ENCODE measurements around the gene RALGAPB. TPM values are rescaled to one million over a fixed set of nuclear protein-coding genes. Genes with fewer than 3 reads are reported as not detected.
A peak's percentile ranks its signal among the peaks of the same experiment; 100 is the strongest.
"Not testable (repeated sequence)": the region's sequence is repeated elsewhere in the genome, so short reads cannot be mapped to it uniquely, and the experiment has no call there.

Gene RALGAPB
- total RNA-seq (2014; rRNA removed; shearing (Covaris generic)) = 30.5 and 35.9 TPM in 2 replicates

- peak; percentile 100 for DNase-seq (ENCODE audit: low read depth)
Observed at GRCh38 chr20:38472513-38473366, at the start of gene RALGAPB. RALGAPB (plus strand) TSS chr20:38472843; CDS start chr20:38488433, 15,590 bp downstream.

- no peak for DNase-seq (ENCODE audit: low read depth)
Observed at GRCh38 chr20:38423541-38423940, 49.1 kb upstream of the RALGAPB start.

GRCh38 chr20:38424401-38424800 is 48.2 kb upstream of the RALGAPB start:
- DNase-seq (ENCODE audit: low read depth) = no peak

GRCh38 chr20:38426006-38426897 is 46.4 kb upstream of the RALGAPB start:
- DNase-seq (ENCODE audit: low read depth) = peak; percentile 99

DNA sequence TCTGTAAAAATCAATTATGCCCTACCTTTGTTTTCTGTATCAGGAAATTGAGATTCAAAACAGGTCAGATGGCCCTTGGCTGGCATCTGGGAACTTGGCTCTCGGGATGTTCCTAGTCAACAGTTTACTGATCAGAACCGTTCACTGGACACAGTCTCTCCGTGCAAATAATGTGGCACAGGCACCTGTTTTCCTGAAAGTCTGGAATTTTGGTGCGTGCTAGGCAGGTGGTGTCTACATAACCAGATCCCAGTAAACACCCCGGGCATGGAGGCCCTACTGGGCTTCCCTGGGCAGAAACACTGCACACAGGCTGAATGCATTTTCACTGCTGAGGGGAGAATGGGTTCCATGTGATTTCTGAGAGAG is 45.0 kb upstream of the RALGAPB start:
- DNase-seq (ENCODE audit: low read depth) = no peak

GRCh38 chr20:38428800-38429199 is 43.8 kb upstream of the RALGAPB start:
- DNase-seq (ENCODE audit: low read depth) = no peak

GRCh38 chr20:38429301-38429700 is 43.3 kb upstream of the RALGAPB start:
- DNase-seq (ENCODE audit: low read depth) = no peak

- peak; percentile 62 for DNase-seq (ENCODE audit: low read depth)
Observed at GRCh38 chr20:38430679-38431325, 41.8 kb upstream of the RALGAPB start.

- DNase-seq (ENCODE audit: low read depth) = no peak
Observed at GRCh38 chr20:38432292-38432691, 40.4 kb upstream of the RALGAPB start.

DNA sequence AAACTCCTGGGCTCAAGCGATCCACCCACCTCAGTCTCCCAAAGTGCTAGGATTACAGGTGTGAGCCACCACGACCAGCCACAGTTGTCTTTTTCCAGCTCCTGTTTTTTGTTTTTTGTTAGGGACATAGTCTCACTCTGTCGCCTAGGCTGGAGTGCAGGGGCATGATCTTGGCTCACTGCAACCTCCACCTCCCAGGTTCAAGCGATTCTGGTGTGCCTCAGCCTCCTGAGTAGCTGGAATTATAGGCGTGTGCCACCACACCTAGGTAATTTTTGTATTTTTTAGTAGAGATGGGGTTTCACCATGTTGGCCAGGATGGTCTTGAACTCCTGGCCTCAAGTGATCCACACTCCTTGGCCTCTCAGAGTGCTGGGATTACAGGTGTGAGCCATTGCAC is 39.8 kb upstream of the RALGAPB start:
- not testable (repeated sequence) for DNase-seq (ENCODE audit: low read depth)

GRCh38 chr20:38433304-38433972 is 39.2 kb upstream of the RALGAPB start:
- DNase-seq (ENCODE audit: low read depth) = no peak

DNA sequence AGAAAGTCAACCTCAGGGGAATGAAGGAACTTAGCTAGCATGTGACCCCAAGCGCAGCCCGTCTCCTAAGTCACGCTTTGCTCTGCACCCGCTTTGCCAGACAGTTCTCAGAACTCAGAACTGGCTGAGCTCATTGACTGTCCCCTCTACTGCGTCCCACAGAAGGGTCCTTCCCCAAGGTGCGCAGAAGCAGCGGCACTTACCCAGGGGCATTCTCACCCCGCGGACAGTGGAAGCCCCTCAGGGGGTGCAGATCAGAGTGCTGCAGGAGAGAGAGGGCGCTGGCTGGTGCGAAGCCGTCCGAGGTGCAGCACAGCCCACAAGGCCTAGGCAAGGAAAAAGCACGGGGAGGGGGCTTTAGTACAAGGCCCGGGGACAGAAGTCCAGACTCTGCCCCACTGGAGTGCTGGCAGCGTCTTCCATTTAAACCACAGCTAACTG is 38.3 kb upstream of the RALGAPB start:
- DNase-seq (ENCODE audit: low read depth) = no peak

DNA sequence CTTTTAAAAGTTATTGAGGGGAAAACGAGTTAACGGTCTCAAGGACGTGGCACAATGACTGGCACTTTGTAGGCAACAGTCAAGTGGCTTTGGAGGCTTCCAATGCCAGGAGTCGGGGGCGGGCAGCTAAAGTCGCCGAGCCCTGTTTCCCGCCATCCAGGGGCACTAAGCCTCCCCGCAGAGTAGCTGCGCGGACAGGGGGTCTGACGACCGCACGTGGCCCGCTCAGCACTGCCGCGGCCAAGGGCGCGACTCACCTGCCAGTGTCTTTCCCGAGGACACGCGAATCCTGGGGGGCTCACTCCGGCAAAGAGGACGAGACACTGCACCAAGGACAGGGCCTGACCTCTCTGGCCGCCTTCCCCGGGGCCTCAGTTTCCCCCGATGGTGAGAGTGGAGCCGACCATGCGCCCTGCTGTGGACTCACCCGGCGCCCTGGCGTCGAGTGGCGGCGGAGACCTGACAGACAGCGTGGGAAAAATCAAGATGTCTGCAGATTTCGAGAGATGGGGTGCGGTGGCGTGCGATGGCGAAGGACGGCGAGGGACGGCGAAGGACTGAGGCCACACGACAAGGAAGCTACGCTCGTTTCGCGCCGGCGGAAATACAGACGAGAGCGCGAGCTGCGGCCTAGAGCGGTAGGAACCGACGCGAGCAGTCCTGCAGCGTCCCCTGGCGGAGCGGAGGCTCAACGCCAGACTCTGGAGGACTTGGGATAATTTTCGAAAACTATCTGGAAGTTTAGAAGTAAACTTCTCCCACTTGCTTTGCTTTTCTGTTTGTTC is 37.7 kb upstream of the RALGAPB start, which contains the start of gene SNHG17:
SNHG17 (minus strand) TSS at position 559 of the 785 bp plus-strand sequence.
- peak; percentile 92 for DNase-seq (ENCODE audit: low read depth)

DNA sequence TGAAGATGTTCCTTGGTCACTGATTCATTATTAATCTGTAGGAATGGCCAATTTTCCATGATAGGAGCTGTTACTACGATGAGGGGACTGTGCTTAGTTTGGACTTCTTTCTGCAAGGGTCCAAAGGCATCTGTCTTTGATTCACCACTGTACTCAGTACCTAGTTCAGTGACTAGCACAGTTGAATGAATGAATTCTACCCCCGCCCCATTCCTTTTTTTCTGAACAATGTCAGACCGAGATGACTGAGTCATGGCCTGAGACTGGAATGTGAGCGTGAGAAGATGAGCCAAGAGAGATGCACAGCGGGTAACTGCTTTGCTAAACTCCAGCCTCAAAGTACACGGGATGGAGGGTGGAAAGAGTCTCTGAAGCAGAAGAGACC is 37.1 kb upstream of the RALGAPB start:
- peak; percentile 82 for DNase-seq (ENCODE audit: low read depth)

DNA sequence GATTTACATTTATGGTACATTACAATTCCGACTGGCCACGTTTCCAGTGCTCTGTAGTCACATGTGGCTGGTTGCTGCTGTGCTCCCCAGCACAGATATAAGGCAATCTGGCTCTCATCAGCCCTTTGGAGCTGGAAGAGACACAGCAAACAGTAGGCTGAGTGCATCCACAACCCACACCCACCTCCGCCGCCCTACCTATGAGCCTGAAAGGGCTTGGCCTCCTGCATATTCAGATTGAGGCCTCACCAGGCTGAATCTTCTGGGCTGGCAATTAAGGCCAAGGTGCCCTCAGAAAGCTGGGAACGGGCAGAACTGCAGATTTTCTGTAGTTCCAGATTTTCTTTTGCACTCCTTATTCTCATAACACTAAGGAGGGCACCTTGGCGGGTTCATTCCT is 34.8 kb upstream of the RALGAPB start:
- DNase-seq (ENCODE audit: low read depth) = no peak

DNA sequence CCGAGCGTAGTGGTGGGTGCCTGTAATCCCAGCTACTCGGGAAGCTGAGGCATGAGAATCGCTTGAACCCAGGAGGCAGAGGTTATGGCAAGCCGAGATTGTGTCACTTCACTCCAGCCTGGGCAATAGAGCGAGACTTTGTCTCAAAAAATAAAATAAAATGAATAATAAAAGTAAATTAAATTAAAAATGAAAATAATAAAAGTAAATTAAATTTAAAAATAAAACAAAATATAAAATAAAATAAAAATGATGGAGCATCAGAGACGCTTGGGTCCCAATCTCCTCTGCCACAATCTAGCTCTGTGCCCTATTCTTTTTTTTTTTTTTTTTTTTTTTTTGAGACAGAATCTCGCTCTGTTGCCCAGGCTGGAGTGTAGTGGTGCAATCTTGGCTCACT is 31.5 kb upstream of the RALGAPB start:
- DNase-seq (ENCODE audit: low read depth) = not testable (repeated sequence)

GRCh38 chr20:38441916-38442315 is 30.7 kb upstream of the RALGAPB start:
- no peak for DNase-seq (ENCODE audit: low read depth)

- no peak for DNase-seq (ENCODE audit: low read depth)
Observed at GRCh38 chr20:38445381-38445796, 27.3 kb upstream of the RALGAPB start.

GRCh38 chr20:38445901-38446425 is 26.7 kb upstream of the RALGAPB start:
- DNase-seq (ENCODE audit: low read depth) = no peak

Measured in M059J (cell line).